Right cardiac atrium (tissue), 5 donors: ENCODE measurements around the gene MYO5A. TPM values are rescaled to one million over a fixed set of nuclear protein-coding genes. Genes with fewer than 3 reads are reported as not detected.
A peak's percentile ranks its signal among the peaks of the same experiment; 100 is the strongest.
"Not testable (repeated sequence)": the region's sequence is repeated elsewhere in the genome, so short reads cannot be mapped to it uniquely, and the experiment has no call there.

ENCODE experiments used
- ATAC-seq, 2 donors: fragments of 200-7000 bp; cut with Tn5 transposase; one replicate each; pipeline versions ENCODE4 v1.8.0 to v1.9.1; 2020; ENCODE audit warnings: moderate library complexity in 2 of 2, mild to moderate bottlenecking in 1 of 2
- DNase-seq, 3 donors: peaks; one replicate each; pipeline ENCODE4 v3.0.0-alpha.2; 2020
- H3K27ac ChIP-seq: one replicate; pipeline ENCODE4 v1.5.1; 2013; ENCODE audit warnings: mild to moderate bottlenecking, low read length, control low read depth, moderate library complexity
- H3K27me3 ChIP-seq: one replicate; pipeline ENCODE4 v1.6.1; 2013; ENCODE audit not compliant: control insufficient read depth, insufficient read depth
- H3K4me1 ChIP-seq: one replicate; pipeline ENCODE4 v1.6.1; 2013; ENCODE audit warnings: low read length; ENCODE audit not compliant: control insufficient read depth, insufficient read depth
- H3K4me3 ChIP-seq: one replicate; pipeline ENCODE4 v1.5.1; 2013; ENCODE audit warnings: low read length, control low read depth
- H3K9me3 ChIP-seq: one replicate; pipeline ENCODE4 v1.6.1; 2013; ENCODE audit warnings: low read length; ENCODE audit not compliant: control insufficient read depth
- WGBS: extraction: QIAGEN DNeasy Blood & Tissue Kit; methylation state at CpG from one replicate; pipeline ENCODE4 v1.1.7; 2013; 5-methylcytosine and 5-hydroxymethylcytosine counted together
- intact Hi-C, 4 donors: fragments of 100-400 bp; cut with DNase I; formaldehyde crosslinking; loops; one replicate each; pipeline versions ENCODE4 v1.11.0 to v1.14.0; 2022 to 2023
- polyA plus RNA-seq: library from polyadenylated mRNA; stranded (reverse); fragments of 200-250 nt; gene quantifications from one replicate; pipeline ENCODE4 v1.2.3, GENCODE V29; 2013
- total RNA-seq, 4 donors: library from RNA; stranded (reverse); fragmentation: NEBNext Ultra II Directional; extraction: Animal tissue kit (Norgen Biotek cat#: 25700); gene quantifications; one replicate each; pipeline ENCODE4 v1.2.1, GENCODE V29; 2021
- donor health status: healthy with polysubstance abuse.
- donor health status: DM: no; HTN: yes; CAD: no.
- donor health status: DM: no; HTN: no; CAD: no.
- donor health status: DM: no; HTN: yes; CAD: no; lungs with severe emphysema.
- donor health status: DM: yes; HTN: yes; CAD: no.

MYO5A gene
- total and polyA plus RNA-seq, 5 donors, result 4.1 to 17.7 (median 11.0) TPM

- no peak overlapping the region for H3K27ac ChIP-seq
- DNase-seq, result no peak
- H3K4me1 ChIP-seq, result peaks cover 2% of the 10 kb centered on the region
- ATAC-seq, result no peak
- intact Hi-C loops, result no loop called here
- H3K27me3 ChIP-seq, result no peaks in the 10 kb centered on the region
- H3K4me3 ChIP-seq, result no peak overlapping the region
- H3K9me3 ChIP-seq, result no peaks in the 10 kb centered on the region
- WGBS, result 79% methylated on average over 3 of the region's 3 CpGs
These were observed 91.7 kb downstream of the MYO5A start for GRCh38 chr15:52436981-52437380.

GRCh38 chr15:52434885-52435284, 93.8 kb downstream of the MYO5A start:
- intact Hi-C loops, result no loop called here
- Histone ChIP-seq H3K27me3 (no peaks in the 10 kb centered on the region), H3K4me3 (no peak overlapping the region), H3K27ac (no peak overlapping the region), H3K9me3 (no peaks in the 10 kb centered on the region), H3K4me1 (peaks cover 2% of the 10 kb centered on the region)
- WGBS, result 83% methylated on average over 3 of the region's 3 CpGs
- DNase-seq (no peak), ATAC-seq (no peak)

GRCh38 chr15:52428297-52428696, 100.4 kb downstream of the MYO5A start:
- no peak overlapping the region for H3K27ac ChIP-seq
- H3K9me3 ChIP-seq, result no peaks in the 10 kb centered on the region
- no peak overlapping the region for H3K4me3 ChIP-seq
- no peaks in the 10 kb centered on the region for H3K27me3 ChIP-seq
- H3K4me1 ChIP-seq, result no peaks in the 10 kb centered on the region
- peak; percentile 39 to 43 for ATAC-seq
- intact Hi-C loops, result no loop called here
- no peak for DNase-seq
- WGBS, result 66% methylated on average over 4 of the region's 4 CpGs

DNA sequence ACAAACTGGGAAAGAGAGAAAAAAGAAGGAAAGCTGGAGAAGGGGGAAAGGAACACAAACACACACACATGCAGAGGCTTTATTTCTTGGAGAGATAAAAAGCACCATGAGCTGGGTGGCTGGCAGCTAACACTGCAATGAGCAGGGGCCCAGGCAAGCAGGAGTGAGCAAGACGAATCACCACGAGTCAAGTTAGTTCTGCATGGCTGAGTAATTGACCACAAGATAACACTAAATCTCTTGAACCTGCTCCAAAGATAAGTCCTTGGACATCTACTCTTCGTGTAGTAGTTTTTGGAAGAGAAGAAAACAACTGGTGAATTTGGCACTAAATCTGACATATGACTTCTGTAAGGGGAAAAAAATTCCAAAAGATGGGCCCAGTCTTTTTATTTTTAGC, 100.9 kb downstream of the MYO5A start:
- no peaks in the 10 kb centered on the region for H3K9me3 ChIP-seq
- WGBS, result 11% methylated on average over 3 of the region's 3 CpGs
- no peaks in the 10 kb centered on the region for H3K27me3 ChIP-seq
- intact Hi-C loops, result no loop called here
- DNase-seq (peak; percentile 56 to 82 (median 72)), ATAC-seq (peak; percentile 85 to 94)
- no peaks in the 10 kb centered on the region for H3K4me1 ChIP-seq
- H3K27ac ChIP-seq, result no peak overlapping the region
- no peak overlapping the region for H3K4me3 ChIP-seq

- intact Hi-C loops, result no loop called here
- no peaks in the 10 kb centered on the region for H3K9me3 ChIP-seq
- no peak for DNase-seq
- no peaks in the 10 kb centered on the region for H3K27me3 ChIP-seq
- no peak overlapping the region for H3K4me3 ChIP-seq
- no peak for ATAC-seq
- 91% methylated on average over 2 of the region's 2 CpGs for WGBS
- no peaks in the 10 kb centered on the region for H3K4me1 ChIP-seq
- H3K27ac ChIP-seq, result no peak overlapping the region
These were observed 103.7 kb downstream of the MYO5A start for GRCh38 chr15:52424856-52425431.

GRCh38 chr15:52423852-52424251, 104.8 kb downstream of the MYO5A start:
- no peak for DNase-seq
- H3K27ac ChIP-seq, result no peak overlapping the region
- H3K9me3 ChIP-seq, result no peaks in the 10 kb centered on the region
- H3K4me3 ChIP-seq, result no peak overlapping the region
- WGBS, result 76% methylated on average over 1 of the region's 1 CpG
- H3K27me3 ChIP-seq, result no peaks in the 10 kb centered on the region
- no peaks in the 10 kb centered on the region for H3K4me1 ChIP-seq
- peak in 1 of 2 donors; percentile 55 for ATAC-seq
- intact Hi-C loops, result no loop called here

- H3K4me1 ChIP-seq, result no peaks in the 10 kb centered on the region
- intact Hi-C loops, result no loop called here
- no peaks in the 10 kb centered on the region for H3K27me3 ChIP-seq
- H3K4me3 ChIP-seq, result no peak overlapping the region
- H3K27ac ChIP-seq, result no peak overlapping the region
- ATAC-seq (no peak), DNase-seq (no peak)
- no peaks in the 10 kb centered on the region for H3K9me3 ChIP-seq
These were observed 106.7 kb downstream of the MYO5A start for GRCh38 chr15:52422001-52422400.

- Histone ChIP-seq H3K9me3 (no peaks in the 10 kb centered on the region), H3K27ac (no peak overlapping the region), H3K4me1 (no peaks in the 10 kb centered on the region), H3K27me3 (no peaks in the 10 kb centered on the region), H3K4me3 (no peak overlapping the region)
- intact Hi-C loops, result no loop called here
- 96% methylated on average over 3 of the region's 3 CpGs for WGBS
- ATAC-seq, result no peak
- no peak for DNase-seq
These were observed 107.7 kb downstream of the MYO5A start for GRCh38 chr15:52421029-52421428.

DNA sequence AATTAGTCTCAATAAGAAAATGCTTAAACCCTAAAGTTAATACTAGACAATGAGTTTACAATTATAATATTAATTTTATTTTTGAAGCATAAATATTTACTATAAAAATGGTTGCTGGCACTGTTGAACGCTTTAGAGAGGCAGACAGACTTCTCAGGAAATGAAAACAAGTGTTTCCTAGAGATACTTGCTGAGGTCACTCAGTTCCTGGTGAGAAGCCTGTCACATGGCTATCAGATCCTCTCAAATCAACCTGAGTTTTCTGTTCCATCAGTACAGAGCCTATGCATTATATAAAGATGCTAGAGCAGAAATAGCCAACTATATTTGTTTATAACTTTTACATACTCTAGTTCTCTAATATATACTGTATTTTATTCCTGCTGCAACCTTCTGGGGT, 109.2 kb downstream of the MYO5A start:
- Histone ChIP-seq H3K4me3 (no peak overlapping the region), H3K27ac (no peak overlapping the region), H3K9me3 (no peaks in the 10 kb centered on the region), H3K27me3 (no peaks in the 10 kb centered on the region), H3K4me1 (no peaks in the 10 kb centered on the region)
- WGBS, result 41% methylated on average over 1 of the region's 1 CpG
- no peak for DNase-seq
- intact Hi-C loops, result no loop called here
- no peak for ATAC-seq

DNA sequence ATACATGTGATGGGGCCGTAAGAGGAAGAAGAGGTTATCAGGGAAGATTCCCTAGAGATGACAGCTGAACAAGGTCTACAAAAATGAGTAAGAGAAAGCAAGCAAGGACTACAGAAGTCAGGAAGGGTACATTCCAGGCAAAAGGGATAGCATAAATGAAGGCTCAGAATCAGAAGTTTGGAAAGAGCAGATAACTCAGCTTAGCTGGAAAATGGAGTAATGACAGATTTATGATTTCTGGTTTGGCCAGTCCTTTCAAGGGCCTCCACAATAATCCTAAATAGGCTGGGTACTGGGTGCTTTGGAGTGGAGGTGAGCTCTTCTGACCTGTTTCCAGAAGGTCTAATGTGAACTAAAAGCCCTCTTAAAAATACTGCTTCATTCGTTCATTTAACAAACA, 110.7 kb downstream of the MYO5A start:
- WGBS, result 80% methylated on average over 2 of the region's 2 CpGs
- Histone ChIP-seq H3K27ac (no peak overlapping the region), H3K4me1 (no peaks in the 10 kb centered on the region), H3K4me3 (no peak overlapping the region), H3K27me3 (no peaks in the 10 kb centered on the region), H3K9me3 (no peaks in the 10 kb centered on the region)
- ATAC-seq (no peak), DNase-seq (no peak)
- intact Hi-C loops, result no loop called here

GRCh38 chr15:52417521-52417920, 111.2 kb downstream of the MYO5A start:
- 55% methylated on average over 3 of the region's 3 CpGs for WGBS
- H3K27ac ChIP-seq, result no peak overlapping the region
- no peak overlapping the region for H3K4me3 ChIP-seq
- no peaks in the 10 kb centered on the region for H3K9me3 ChIP-seq
- ATAC-seq (peak in 1 of 2 donors; percentile 26), DNase-seq (no peak)
- H3K4me1 ChIP-seq, result no peaks in the 10 kb centered on the region
- intact Hi-C loops, result no loop called here
- no peaks in the 10 kb centered on the region for H3K27me3 ChIP-seq

- ATAC-seq, intact Hi-C loops: not testable (repeated sequence)
- WGBS, result 95% methylated on average over 1 of the region's 1 CpG
These were observed 112.1 kb downstream of the MYO5A start for GRCh38 chr15:52416566-52416965.

More at GRCh38 chr15:52416566-52416965, 112.1 kb downstream of the MYO5A start:
- H3K27ac ChIP-seq, H3K27me3 ChIP-seq, H3K4me1 ChIP-seq, H3K4me3 ChIP-seq, DNase-seq, H3K9me3 ChIP-seq: not testable (repeated sequence)
